K562 (cell line): ENCODE measurements around the gene A4GALT.

ENCODE experiments used
- CTCF ChIP-seq, 3 experiments: IDR thresholded peaks in 2 of 3; conservative IDR thresholded peaks in 1 of 3; 2 replicates each; pipeline ENCODE4 v1.5.1; 2011 to 2012; ENCODE audit warnings: low read length in 3 of 3, mild to moderate bottlenecking in 3 of 3, control low read depth in 2 of 3, improper control_type of control experiment in 1 of 3, inconsistent platforms in 1 of 3, low read depth in 1 of 3, mixed read lengths in 1 of 3, moderate library complexity in 1 of 3; ENCODE audit not compliant: insufficient read depth in 2 of 3
- HMG20A ChIP-seq: fragments of 450-650 bp; formaldehyde crosslinking; conservative IDR thresholded peaks from 2 replicates; pipeline ENCODE4 v1.4.0; 2020; ENCODE audit warnings: mild to moderate bottlenecking, mixed read lengths
- MYC ChIP-seq, 2 experiments: fragments of 250-450 bp in 1 of 2; sonication (Bioruptor Pico) in 1 of 2; IDR thresholded peaks; 2 replicates each; pipeline versions ENCODE4 v1.5.1 to v1.6.1; 2012 to 2021; ENCODE audit warnings: low read depth in 2 of 2, borderline replicate concordance in 1 of 2, improper control_type of control experiment in 1 of 2, low read length in 1 of 2, mild to moderate bottlenecking in 1 of 2, moderate library complexity in 1 of 2
- POLR3A ChIP-seq: IDR thresholded peaks from 2 replicates; pipeline ENCODE4 v1.6.1; 2011; ENCODE audit warnings: borderline replicate concordance, mild to moderate bottlenecking, moderate library complexity; ENCODE audit not compliant: insufficient read length, insufficient read depth; ENCODE audit errors: extremely low read depth
- RBM25 ChIP-seq: fragments of 200-400 bp; formaldehyde crosslinking; IDR thresholded peaks from 2 replicates; pipeline ENCODE4 v1.6.1; 2018; ENCODE audit warnings: low read length, low read depth, moderate library complexity; ENCODE audit not compliant: severe bottlenecking
- RCOR1 ChIP-seq, 2 experiments: IDR thresholded peaks; 2 replicates each; pipeline ENCODE4 v1.6.1; 2012; ENCODE audit warnings: low read depth in 2 of 2, low read length in 2 of 2, borderline replicate concordance in 1 of 2, improper control_type of control experiment in 1 of 2
- TARDBP ChIP-seq: fragments of 450-650 bp; IDR thresholded peaks from 2 replicates; pipeline ENCODE4 v1.6.1; 2016
- YY1 ChIP-seq, 3 experiments: IDR thresholded peaks; 2 replicates each; pipeline ENCODE4 v1.6.1; 2011; ENCODE audit warnings: low read length in 2 of 3, mild to moderate bottlenecking in 2 of 3, moderate library complexity in 2 of 3, borderline replicate concordance in 1 of 3, control low read depth in 1 of 3, low read depth in 1 of 3; ENCODE audit not compliant: insufficient read depth in 3 of 3, insufficient replicate concordance in 2 of 3, control insufficient read depth in 1 of 3, insufficient read length in 1 of 3; ENCODE audit errors: extremely low read depth in 1 of 3
- ZNF655 ChIP-seq: fragments of 250-450 bp; sonication (Bioruptor Pico); IDR thresholded peaks from 2 replicates; pipeline ENCODE4 v1.5.0; 2021

DNA sequence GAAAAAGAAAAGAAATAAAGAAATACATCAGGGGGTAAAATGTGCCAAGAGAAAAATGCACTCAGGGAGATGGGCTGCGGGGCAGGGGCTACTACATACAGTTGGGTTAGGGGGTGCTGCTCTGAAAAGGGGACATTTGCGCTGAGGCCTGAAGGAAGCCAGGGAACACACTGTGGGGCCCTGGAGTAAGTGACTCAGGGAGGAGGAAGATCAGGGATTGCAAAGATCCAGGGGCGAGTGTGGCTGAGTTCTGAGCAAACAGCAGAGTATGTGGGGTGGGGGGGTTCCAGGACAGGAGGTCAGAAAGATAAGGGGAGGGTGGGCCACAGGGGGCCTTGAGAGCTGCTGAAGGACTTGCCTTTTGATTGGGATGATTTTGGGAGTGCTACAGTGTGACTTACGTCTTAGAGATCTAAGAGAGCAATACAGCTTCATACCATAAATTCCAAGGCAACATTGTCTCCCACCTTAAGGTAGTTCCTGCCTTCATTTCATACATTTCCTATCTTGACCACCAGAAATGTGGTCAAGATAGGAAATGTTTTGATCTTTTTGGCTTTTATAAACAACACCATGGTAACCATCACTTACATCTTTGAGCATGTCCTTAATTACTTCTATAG lies 5.8 kb downstream of the A4GALT start:
- no peak for TF ChIP-seq CTCF (IDR thresholded peaks at IDR 0.05 in 2 of 3, conservative IDR thresholded peaks at IDR 0.05 in 1 of 3; ENCODE audit: insufficient read depth in 2 of 3, low read depth in 1 of 3, low read length in 3 of 3)
- TF ChIP-seq RCOR1 (IDR thresholded peaks at IDR 0.05; ENCODE audit: borderline replicate concordance in 1 of 2, low read depth in 2 of 2, low read length in 2 of 2): no peak
- no peak for TF ChIP-seq MYC (IDR thresholded peaks at IDR 0.05; ENCODE audit: low read depth, low read length)
- no peak for TF ChIP-seq MYC (CRISPR knock-in tag; IDR thresholded peaks at IDR 0.05; ENCODE audit: borderline replicate concordance, low read depth)
- TF ChIP-seq POLR3A: no peak
- TF ChIP-seq HMG20A: no peak
- no peak for TF ChIP-seq ZNF655 (CRISPR knock-in tag)
- no peak for TF ChIP-seq RBM25
- TF ChIP-seq YY1 (IDR thresholded peaks at IDR 0.05; ENCODE audit: borderline replicate concordance in 1 of 3, control insufficient read depth in 1 of 3, extremely low read depth in 1 of 3, insufficient read depth in 3 of 3, insufficient read length in 1 of 3, insufficient replicate concordance in 2 of 3, low read depth in 1 of 3, low read length in 2 of 3): no peak
- no peak for TF ChIP-seq TARDBP
